GM19240 (cell line): ENCODE measurements around the gene PRSS57.

Source experiments
- DNase-seq: peaks from one replicate; pipeline ENCODE4 v3.0.0; 2011; ENCODE audit warnings: low spot score; ENCODE audit not compliant: insufficient read length

PRSS57 gene

DNA sequence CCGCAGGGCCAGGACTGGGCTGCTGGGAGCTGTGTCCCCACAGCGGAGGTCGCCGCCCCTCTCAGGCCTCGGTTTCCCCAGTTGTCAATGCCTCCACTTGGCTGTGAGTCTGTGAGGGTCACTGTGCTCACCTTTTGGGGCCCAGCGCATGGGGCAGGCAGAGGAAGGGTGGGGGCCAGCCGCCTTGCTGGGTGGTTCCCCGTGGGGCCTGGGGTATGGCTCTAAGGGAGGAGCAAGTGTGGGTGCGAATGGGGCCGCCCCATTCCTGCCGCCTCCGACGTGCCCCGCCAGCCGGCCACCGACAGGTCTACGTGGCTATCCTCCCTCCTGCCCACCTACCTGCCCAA is 56.4 kb downstream of the PRSS57 start:
- no peak for DNase-seq
